HepG2 (cell line): Measurements from ENCODE around the gene COX4I1. TPM values are rescaled to one million over a fixed set of nuclear protein-coding genes. Genes with fewer than 3 reads are reported as not detected.

Source experiments
- MEF2D ChIP-seq: sonication (generic); formaldehyde crosslinking; IDR thresholded peaks from 2 replicates; pipeline ENCODE4 v1.5.1; 2020; ENCODE audit warnings: mild to moderate bottlenecking, missing genetic modification reagents
- RAD21 ChIP-seq: fragments of 450-650 bp; formaldehyde crosslinking; IDR thresholded peaks from 2 replicates; pipeline ENCODE4 v1.5.0; 2020; ENCODE audit warnings: mild to moderate bottlenecking
- RXRA ChIP-seq: sonication (generic); formaldehyde crosslinking; IDR thresholded peaks from 2 replicates; pipeline ENCODE4 v1.5.1; 2020; ENCODE audit warnings: missing genetic modification reagents
- ZKSCAN1 ChIP-seq: fragments of 150-350 bp; IDR thresholded peaks from 2 replicates; pipeline ENCODE4 v1.6.1; 2014; ENCODE audit warnings: low read length
- ZNF232 ChIP-seq: sonication (generic); formaldehyde crosslinking; IDR thresholded peaks from 2 replicates; pipeline ENCODE4 v1.4.0; 2020; ENCODE audit warnings: missing genetic modification reagents, borderline replicate concordance
- ZNF557 ChIP-seq: sonication (generic); formaldehyde crosslinking; IDR thresholded peaks from 2 replicates; pipeline ENCODE4 v1.4.0; 2020; ENCODE audit warnings: missing genetic modification reagents
- ZNF816 ChIP-seq: sonication (generic); formaldehyde crosslinking; IDR thresholded peaks from 2 replicates; pipeline ENCODE4 v1.8.0; 2022; ENCODE audit warnings: missing genetic modification reagents, mild to moderate bottlenecking, borderline replicate concordance
- polyA plus RNA-seq, 8 experiments: library from polyadenylated mRNA; depleted of rRNA in 3 of 8; stranded (reverse) in 7 of 8; unstranded in 1 of 8; fragments of >200 nt; fragmentation: Illumina TruSeq in 4 of 8; extraction: Trizol in 4 of 8; gene quantifications; 2 replicates each; pipeline versions ENCODE4 v1.2.1 to v1.2.3, GENCODE V29; 2011 to 2016; ENCODE audit warnings: low read depth in 4 of 8, missing spikeins in 1 of 8, mixed read lengths in 1 of 8; ENCODE audit not compliant: insufficient read depth in 1 of 8
- total RNA-seq, 5 experiments: library from RNA; depleted of rRNA; stranded (reverse); fragments of >200 nt; fragmentation: Illumina TruSeq; extraction: Trizol; gene quantifications; 2 replicates each; pipeline ENCODE4 v1.2.3, GENCODE V29; 2016; ENCODE audit warnings: low read depth in 1 of 5
- TF ChIP-seq, protein P1 (sequence below): sonication (generic); formaldehyde crosslinking; IDR thresholded peaks from 2 replicates; pipeline ENCODE4 v1.4.0; 2020; ENCODE audit warnings: missing genetic modification reagents
- TF ChIP-seq, protein P2 (sequence below): sonication (generic); formaldehyde crosslinking; conservative IDR thresholded peaks from 2 replicates; pipeline ENCODE4 v1.4.0; 2020; ENCODE audit warnings: missing genetic modification reagents
- TF ChIP-seq, protein P3 (sequence below): IDR thresholded peaks from 2 replicates; pipeline ENCODE4 v1.6.1; 2016; ENCODE audit warnings: missing compliant biosample characterization, missing genetic modification reagents, borderline replicate concordance
- TF ChIP-seq, protein P4 (sequence below): sonication (generic); formaldehyde crosslinking; IDR thresholded peaks from 2 replicates; pipeline ENCODE4 v1.8.1; 2023; ENCODE audit warnings: mild to moderate bottlenecking, inconsistent platforms, moderate library complexity, missing genetic modification reagents, borderline replicate concordance
- TF ChIP-seq, protein P5 (sequence below): IDR thresholded peaks from 2 replicates; pipeline ENCODE4 v1.6.1; 2012; ENCODE audit warnings: low read depth, low read length, improper control_type of control experiment
- TF ChIP-seq, protein P6 (sequence below): sonication (generic); formaldehyde crosslinking; IDR thresholded peaks from 2 replicates; pipeline ENCODE4 v1.4.0; 2020; ENCODE audit warnings: mild to moderate bottlenecking, missing genetic modification reagents

COX4I1 gene
- total and polyA plus RNA-seq, 2 of the 13 experiments (the other 11 are each of a cell fraction or from before 2014, with no cell fraction given), result 658 to 902 TPM

DNA sequence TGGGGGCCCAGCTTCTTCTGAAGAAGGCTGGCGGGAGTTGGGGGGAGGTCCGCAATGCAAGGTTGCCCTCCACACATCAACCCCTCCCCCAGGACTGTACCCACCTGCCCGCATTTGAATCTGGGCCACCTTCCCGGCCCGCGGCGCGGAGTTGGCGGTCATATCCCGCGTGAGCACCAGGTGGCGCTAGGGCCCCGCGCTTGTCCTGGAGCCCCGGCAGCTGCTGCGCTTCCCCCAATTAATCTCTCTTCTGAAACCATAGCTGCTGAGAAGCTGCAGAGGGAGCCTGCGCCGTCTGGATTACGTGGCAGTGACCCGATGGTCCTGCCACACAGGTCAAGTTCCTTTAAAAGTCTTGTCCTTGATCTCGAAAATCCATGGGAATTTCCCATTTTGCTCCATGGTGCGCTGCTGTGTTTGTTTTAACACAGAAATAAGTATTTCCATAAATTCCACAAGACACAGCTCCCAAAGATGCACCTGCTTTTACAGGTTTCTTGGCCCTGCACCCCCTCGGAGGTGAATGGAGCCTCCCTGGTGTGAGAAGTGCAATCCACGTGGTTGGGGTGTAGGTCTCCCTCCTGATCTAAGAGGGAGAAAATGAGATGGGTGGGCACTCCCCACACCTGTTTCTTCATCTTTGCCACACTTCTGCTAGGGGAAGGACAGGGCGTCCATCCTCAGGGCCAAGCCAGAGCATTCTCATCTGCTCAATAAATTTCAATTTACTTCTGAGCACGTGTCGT is 22.1 kb downstream of the COX4I1 start (continued):
- TF ChIP-seq, protein P1, sequence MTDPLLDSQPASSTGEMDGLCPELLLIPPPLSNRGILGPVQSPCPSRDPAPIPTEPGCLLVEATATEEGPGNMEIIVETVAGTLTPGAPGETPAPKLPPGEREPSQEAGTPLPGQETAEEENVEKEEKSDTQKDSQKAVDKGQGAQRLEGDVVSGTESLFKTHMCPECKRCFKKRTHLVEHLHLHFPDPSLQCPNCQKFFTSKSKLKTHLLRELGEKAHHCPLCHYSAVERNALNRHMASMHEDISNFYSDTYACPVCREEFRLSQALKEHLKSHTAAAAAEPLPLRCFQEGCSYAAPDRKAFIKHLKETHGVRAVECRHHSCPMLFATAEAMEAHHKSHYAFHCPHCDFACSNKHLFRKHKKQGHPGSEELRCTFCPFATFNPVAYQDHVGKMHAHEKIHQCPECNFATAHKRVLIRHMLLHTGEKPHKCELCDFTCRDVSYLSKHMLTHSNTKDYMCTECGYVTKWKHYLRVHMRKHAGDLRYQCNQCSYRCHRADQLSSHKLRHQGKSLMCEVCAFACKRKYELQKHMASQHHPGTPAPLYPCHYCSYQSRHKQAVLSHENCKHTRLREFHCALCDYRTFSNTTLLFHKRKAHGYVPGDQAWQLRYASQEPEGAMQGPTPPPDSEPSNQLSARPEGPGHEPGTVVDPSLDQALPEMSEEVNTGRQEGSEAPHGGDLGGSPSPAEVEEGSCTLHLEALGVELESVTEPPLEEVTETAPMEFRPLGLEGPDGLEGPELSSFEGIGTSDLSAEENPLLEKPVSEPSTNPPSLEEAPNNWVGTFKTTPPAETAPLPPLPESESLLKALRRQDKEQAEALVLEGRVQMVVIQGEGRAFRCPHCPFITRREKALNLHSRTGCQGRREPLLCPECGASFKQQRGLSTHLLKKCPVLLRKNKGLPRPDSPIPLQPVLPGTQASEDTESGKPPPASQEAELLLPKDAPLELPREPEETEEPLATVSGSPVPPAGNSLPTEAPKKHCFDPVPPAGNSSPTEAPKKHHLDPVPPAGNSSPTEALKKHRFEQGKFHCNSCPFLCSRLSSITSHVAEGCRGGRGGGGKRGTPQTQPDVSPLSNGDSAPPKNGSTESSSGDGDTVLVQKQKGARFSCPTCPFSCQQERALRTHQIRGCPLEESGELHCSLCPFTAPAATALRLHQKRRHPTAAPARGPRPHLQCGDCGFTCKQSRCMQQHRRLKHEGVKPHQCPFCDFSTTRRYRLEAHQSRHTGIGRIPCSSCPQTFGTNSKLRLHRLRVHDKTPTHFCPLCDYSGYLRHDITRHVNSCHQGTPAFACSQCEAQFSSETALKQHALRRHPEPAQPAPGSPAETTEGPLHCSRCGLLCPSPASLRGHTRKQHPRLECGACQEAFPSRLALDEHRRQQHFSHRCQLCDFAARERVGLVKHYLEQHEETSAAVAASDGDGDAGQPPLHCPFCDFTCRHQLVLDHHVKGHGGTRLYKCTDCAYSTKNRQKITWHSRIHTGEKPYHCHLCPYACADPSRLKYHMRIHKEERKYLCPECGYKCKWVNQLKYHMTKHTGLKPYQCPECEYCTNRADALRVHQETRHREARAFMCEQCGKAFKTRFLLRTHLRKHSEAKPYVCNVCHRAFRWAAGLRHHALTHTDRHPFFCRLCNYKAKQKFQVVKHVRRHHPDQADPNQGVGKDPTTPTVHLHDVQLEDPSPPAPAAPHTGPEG (CRISPR knock-in tag), result 0 out of 2 replicates have a peak, but pooled peaks have one; percentile 42
- peak; percentile 40; the same call in 1 of the 2 replicates for TF ChIP-seq RXRA (CRISPR knock-in tag)
- TF ChIP-seq, protein P2, sequence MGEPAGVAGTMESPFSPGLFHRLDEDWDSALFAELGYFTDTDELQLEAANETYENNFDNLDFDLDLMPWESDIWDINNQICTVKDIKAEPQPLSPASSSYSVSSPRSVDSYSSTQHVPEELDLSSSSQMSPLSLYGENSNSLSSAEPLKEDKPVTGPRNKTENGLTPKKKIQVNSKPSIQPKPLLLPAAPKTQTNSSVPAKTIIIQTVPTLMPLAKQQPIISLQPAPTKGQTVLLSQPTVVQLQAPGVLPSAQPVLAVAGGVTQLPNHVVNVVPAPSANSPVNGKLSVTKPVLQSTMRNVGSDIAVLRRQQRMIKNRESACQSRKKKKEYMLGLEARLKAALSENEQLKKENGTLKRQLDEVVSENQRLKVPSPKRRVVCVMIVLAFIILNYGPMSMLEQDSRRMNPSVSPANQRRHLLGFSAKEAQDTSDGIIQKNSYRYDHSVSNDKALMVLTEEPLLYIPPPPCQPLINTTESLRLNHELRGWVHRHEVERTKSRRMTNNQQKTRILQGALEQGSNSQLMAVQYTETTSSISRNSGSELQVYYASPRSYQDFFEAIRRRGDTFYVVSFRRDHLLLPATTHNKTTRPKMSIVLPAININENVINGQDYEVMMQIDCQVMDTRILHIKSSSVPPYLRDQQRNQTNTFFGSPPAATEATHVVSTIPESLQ, result no peak; the same call in 1 of the 2 replicates
- TF ChIP-seq, protein P3, sequence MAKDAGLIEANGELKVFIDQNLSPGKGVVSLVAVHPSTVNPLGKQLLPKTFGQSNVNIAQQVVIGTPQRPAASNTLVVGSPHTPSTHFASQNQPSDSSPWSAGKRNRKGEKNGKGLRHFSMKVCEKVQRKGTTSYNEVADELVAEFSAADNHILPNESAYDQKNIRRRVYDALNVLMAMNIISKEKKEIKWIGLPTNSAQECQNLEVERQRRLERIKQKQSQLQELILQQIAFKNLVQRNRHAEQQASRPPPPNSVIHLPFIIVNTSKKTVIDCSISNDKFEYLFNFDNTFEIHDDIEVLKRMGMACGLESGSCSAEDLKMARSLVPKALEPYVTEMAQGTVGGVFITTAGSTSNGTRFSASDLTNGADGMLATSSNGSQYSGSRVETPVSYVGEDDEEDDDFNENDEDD (CRISPR knock-in tag), result peak; percentile 58; the same call in 1 of the 2 replicates
- TF ChIP-seq ZKSCAN1, result no peak
- TF ChIP-seq ZNF232 (CRISPR knock-in tag), result peak; percentile 57; the same call in 1 of the 2 replicates
- TF ChIP-seq, protein P4, sequence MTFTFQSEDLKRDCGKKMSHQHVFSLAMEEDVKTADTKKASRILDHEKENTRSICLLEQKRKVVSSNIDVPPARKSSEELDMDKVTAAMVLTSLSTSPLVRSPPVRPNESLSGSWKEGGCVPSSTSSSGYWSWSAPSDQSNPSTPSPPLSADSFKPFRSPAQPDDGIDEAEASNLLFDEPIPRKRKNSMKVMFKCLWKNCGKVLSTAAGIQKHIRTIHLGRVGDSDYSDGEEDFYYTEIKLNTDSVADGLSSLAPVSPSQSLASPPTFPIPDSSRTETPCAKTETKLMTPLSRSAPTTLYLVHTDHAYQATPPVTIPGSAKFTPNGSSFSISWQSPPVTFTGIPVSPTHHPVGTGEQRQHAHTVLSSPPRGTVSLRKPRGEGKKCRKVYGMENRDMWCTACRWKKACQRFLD (CRISPR knock-in tag), result no peak
- no peak for TF ChIP-seq ZNF816 (CRISPR knock-in tag)
- TF ChIP-seq RAD21 (CRISPR knock-in tag), result peak; percentile 100
- TF ChIP-seq, protein P5, sequence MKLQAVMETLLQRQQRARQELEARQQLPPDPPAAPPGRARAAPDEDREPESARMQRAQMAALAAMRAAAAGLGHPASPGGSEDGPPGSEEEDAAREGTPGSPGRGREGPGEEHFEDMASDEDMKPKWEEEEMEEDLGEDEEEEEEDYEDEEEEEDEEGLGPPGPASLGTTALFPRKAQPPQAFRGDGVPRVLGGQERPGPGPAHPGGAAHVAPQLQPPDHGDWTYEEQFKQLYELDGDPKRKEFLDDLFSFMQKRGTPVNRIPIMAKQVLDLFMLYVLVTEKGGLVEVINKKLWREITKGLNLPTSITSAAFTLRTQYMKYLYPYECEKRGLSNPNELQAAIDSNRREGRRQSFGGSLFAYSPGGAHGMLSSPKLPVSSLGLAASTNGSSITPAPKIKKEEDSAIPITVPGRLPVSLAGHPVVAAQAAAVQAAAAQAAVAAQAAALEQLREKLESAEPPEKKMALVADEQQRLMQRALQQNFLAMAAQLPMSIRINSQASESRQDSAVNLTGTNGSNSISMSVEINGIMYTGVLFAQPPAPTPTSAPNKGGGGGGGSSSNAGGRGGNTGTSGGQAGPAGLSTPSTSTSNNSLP, result no peak
- 0 out of 2 replicates have a peak, but pooled peaks have one; percentile 37 for TF ChIP-seq MEF2D (CRISPR knock-in tag)
- TF ChIP-seq ZNF557 (CRISPR knock-in tag), result no peak
- TF ChIP-seq, protein P6, sequence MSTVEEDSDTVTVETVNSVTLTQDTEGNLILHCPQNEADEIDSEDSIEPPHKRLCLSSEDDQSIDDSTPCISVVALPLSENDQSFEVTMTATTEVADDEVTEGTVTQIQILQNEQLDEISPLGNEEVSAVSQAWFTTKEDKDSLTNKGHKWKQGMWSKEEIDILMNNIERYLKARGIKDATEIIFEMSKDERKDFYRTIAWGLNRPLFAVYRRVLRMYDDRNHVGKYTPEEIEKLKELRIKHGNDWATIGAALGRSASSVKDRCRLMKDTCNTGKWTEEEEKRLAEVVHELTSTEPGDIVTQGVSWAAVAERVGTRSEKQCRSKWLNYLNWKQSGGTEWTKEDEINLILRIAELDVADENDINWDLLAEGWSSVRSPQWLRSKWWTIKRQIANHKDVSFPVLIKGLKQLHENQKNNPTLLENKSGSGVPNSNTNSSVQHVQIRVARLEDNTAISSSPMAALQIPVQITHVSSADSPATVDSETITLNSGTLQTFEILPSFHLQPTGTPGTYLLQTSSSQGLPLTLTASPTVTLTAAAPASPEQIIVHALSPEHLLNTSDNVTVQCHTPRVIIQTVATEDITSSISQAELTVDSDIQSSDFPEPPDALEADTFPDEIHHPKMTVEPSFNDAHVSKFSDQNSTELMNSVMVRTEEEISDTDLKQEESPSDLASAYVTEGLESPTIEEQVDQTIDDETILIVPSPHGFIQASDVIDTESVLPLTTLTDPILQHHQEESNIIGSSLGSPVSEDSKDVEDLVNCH, result no peak
